Type B pancreatic cell (in vitro differentiated cells): Measurements from ENCODE around the gene BST1. TPM values are rescaled to one million over a fixed set of nuclear protein-coding genes. Genes with fewer than 3 reads are reported as not detected.

Experiments
- DNase-seq: peaks from one replicate; pipeline ENCODE4 v3.0.0; 2021; ENCODE audit warnings: mixed read lengths; ENCODE audit not compliant: unreplicated experiment; ENCODE audit errors: extremely low spot score
- H3K27ac Mint-ChIP-seq: 2 replicates; pipeline ENCODE4 v1.8.0; 2021; ENCODE audit warnings: mild to moderate bottlenecking, mixed read lengths
- H3K27me3 Mint-ChIP-seq: 2 replicates; pipeline ENCODE4 v1.8.0; 2021; ENCODE audit warnings: mixed read lengths
- H3K36me3 Mint-ChIP-seq: 2 replicates; pipeline ENCODE4 v1.8.0; 2021; ENCODE audit warnings: mixed read lengths
- H3K4me1 Mint-ChIP-seq: one replicate; pipeline ENCODE4 v1.8.0; 2021; ENCODE audit warnings: mixed read lengths; ENCODE audit not compliant: unreplicated experiment
- H3K4me3 Mint-ChIP-seq: 2 replicates; pipeline ENCODE4 v1.8.0; 2021; ENCODE audit warnings: mild to moderate bottlenecking, mixed read lengths
- H3K9me3 Mint-ChIP-seq: 2 replicates; pipeline ENCODE4 v1.8.0; 2021; ENCODE audit warnings: mixed read lengths
- CTCF ChIP-seq: fragments of 200-600 bp; sonication (generic); conservative IDR thresholded peaks from 2 replicates; pipeline ENCODE4 v1.5.0; 2021; ENCODE audit warnings: antibody characterized with exemption, mild to moderate bottlenecking
- total RNA-seq: library from RNA; stranded (reverse); gene quantifications from 2 replicates; pipeline ENCODE4 v1.2.1, GENCODE V29; 2021; ENCODE audit warnings: low replicate concordance

The BST1 gene
- total RNA-seq, 1 donor from 2014 or later = 0.89 TPM

- Mint-ChIP-seq H3K9me3 (no peaks in the 10 kb centered on the region), H3K4me3 (no peak overlapping the region), H3K4me1 (peaks cover 10% of the 10 kb centered on the region), H3K27ac (no peak overlapping the region), H3K36me3 (no peaks in the 10 kb centered on the region), H3K27me3 (peaks cover 72% of the 10 kb centered on the region)
- DNase-seq = no peak
- no peak for TF ChIP-seq CTCF
Observed at GRCh38 chr4:15781427-15782095, 78.7 kb downstream of the BST1 start.

Other genes starting within 250 kb of the BST1 start
- gene CC2D2A, start 233.2 kb upstream of the BST1 start, total RNA-seq = 21.6 and 27.8 TPM in 2 replicates
- gene FBXL5, start 47.7 kb upstream of the BST1 start, total RNA-seq = 48.2 and 48.4 TPM in 2 replicates
- 39.0 and 43.6 TPM in 2 replicates for gene FAM200B, start 21.2 kb upstream of the BST1 start, total RNA-seq
- gene CD38, start 75.3 kb downstream of the BST1 start, total RNA-seq = 0.34 and 0.36 TPM in 2 replicates
- gene FGFBP1, start 235.7 kb downstream of the BST1 start, total RNA-seq = 21.7 and 22.1 TPM in 2 replicates